Endothelial cell of umbilical vein (primary cell): ENCODE measurements around the gene NUDT14. TPM values are rescaled to one million over a fixed set of nuclear protein-coding genes. Genes with fewer than 3 reads are reported as not detected.

Experiments
- BruUV-seq: library from RNA; stranded (reverse); fragments of 400-500 nt; replicated peaks from 2 replicates; lab custom pipeline; 2021; lab: Mats Ljungman, UMichigan
- CTCF ChIA-PET: fragments of 300-600, 350-600 bp; sonication (Branson Sonifier 250); formaldehyde crosslinking; loops from one replicate; lab custom pipeline; 2021; ENCODE audit warnings: antibody characterized with exemption, inconsistent platforms; lab: Charles Lee
- POLR2A ChIA-PET: fragments of 300-600, 350-600 bp; sonication (Branson Sonifier 250); formaldehyde crosslinking; loops from one replicate; lab custom pipeline; 2021; ENCODE audit warnings: antibody characterized with exemption, inconsistent platforms; lab: Charles Lee
- DNase-seq: peaks from one replicate; pipeline ENCODE4 v3.0.0-alpha.2; 2011; ENCODE audit warnings: low read depth, low spot score
- FAIRE-seq: peaks from 2 replicates; lab custom pipeline; 2011; peaks lifted over from hg19 to GRCh38; lab: Jason Lieb, UNC
- H2AFZ ChIP-seq: 2 replicates; pipeline ENCODE4 v1.6.0; 2012; ENCODE audit warnings: low read depth, low read length, control low read depth, inconsistent platforms
- H3K27ac ChIP-seq: 2 replicates; pipeline ENCODE4 v1.5.1; 2011; ENCODE audit warnings: low read depth, mild to moderate bottlenecking, control low read depth, low read length, moderate library complexity; ENCODE audit not compliant: insufficient read depth
- H3K27me3 ChIP-seq, 2 experiments: 2 replicates each; pipeline versions ENCODE4 v1.6.0 to v1.6.1; 2011; ENCODE audit warnings: low read length in 2 of 2, mixed read lengths in 1 of 2; ENCODE audit not compliant: control insufficient read depth in 2 of 2, insufficient read depth in 2 of 2
- H3K36me3 ChIP-seq, 2 experiments: 2 replicates in 1 of 2; 3 replicates in 1 of 2; pipeline ENCODE4 v1.5.1; 2011; ENCODE audit warnings: low read length in 2 of 2, mild to moderate bottlenecking in 1 of 2, moderate library complexity in 1 of 2; ENCODE audit not compliant: control insufficient read depth in 2 of 2, insufficient read depth in 2 of 2; ENCODE audit errors: extremely low read depth in 1 of 2
- H3K4me1 ChIP-seq: 3 replicates; pipeline ENCODE4 v1.5.1; 2011; ENCODE audit warnings: mild to moderate bottlenecking, low read length; ENCODE audit not compliant: control insufficient read depth, insufficient read depth; ENCODE audit errors: extremely low read depth
- H3K4me2 ChIP-seq: 2 replicates; pipeline ENCODE4 v1.6.1; 2011; ENCODE audit warnings: low read length, control low read depth, mixed read lengths; ENCODE audit not compliant: insufficient read depth
- H3K4me3 ChIP-seq, 3 experiments: fragments of 200-600 bp in 1 of 3; sonication (generic), shearing (Covaris generic) in 1 of 3; replicated peaks in 1 of 3; 2 replicates each; pipeline ENCODE4 v1.5.1; 2011 to 2016; ENCODE audit warnings: control low read depth in 3 of 3, low read length in 3 of 3, mild to moderate bottlenecking in 2 of 3, inconsistent platforms in 1 of 3, low read depth in 1 of 3, moderate library complexity in 1 of 3; ENCODE audit not compliant: insufficient read depth in 1 of 3
- H3K79me2 ChIP-seq: 2 replicates; pipeline ENCODE4 v1.6.0; 2012; ENCODE audit warnings: low read length, inconsistent platforms; ENCODE audit not compliant: control insufficient read depth, insufficient read depth
- H3K9ac ChIP-seq: replicated peaks from 2 replicates; pipeline ENCODE3; 2011; ENCODE audit warnings: low read length, control low read depth; ENCODE audit not compliant: insufficient read depth; ENCODE audit errors: extremely low read depth
- H3K9me1 ChIP-seq: replicated peaks from 3 replicates; pipeline ENCODE4 v1.6.0; 2011; ENCODE audit warnings: mild to moderate bottlenecking, low read length; ENCODE audit not compliant: control insufficient read depth, insufficient read depth; ENCODE audit errors: extremely low read depth
- H3K9me3 ChIP-seq: replicated peaks from 2 replicates; pipeline ENCODE4 v1.5.1; 2012; ENCODE audit warnings: low read length, inconsistent platforms; ENCODE audit not compliant: control insufficient read depth, insufficient read depth
- H4K20me1 ChIP-seq: replicated peaks from 2 replicates; pipeline ENCODE3; 2011; ENCODE audit warnings: mild to moderate bottlenecking, low read length; ENCODE audit not compliant: control insufficient read depth, insufficient read depth; ENCODE audit errors: extremely low read depth
- CTCF ChIP-seq, 2 donors: IDR thresholded peaks; 1 replicate in 1 of 2; 2 replicates in 1 of 2; pipeline ENCODE4 v1.5.1; 2011; ENCODE audit warnings: low read length in 2 of 2, mild to moderate bottlenecking in 2 of 2, moderate library complexity in 2 of 2, control low read depth in 1 of 2, inconsistent platforms in 1 of 2, low read depth in 1 of 2; ENCODE audit not compliant: insufficient read depth in 1 of 2; ENCODE audit errors: extremely low read depth in 1 of 2
- EZH2 ChIP-seq: IDR thresholded peaks from 2 replicates; pipeline ENCODE4 v1.6.1; 2012; ENCODE audit warnings: borderline replicate concordance, low read depth, mild to moderate bottlenecking, moderate library complexity, low read length, inconsistent platforms; ENCODE audit not compliant: severe bottlenecking
- FOS ChIP-seq: IDR thresholded peaks from 2 replicates; pipeline ENCODE4 v1.6.1; 2011; ENCODE audit warnings: mild to moderate bottlenecking, low read length, moderate library complexity, borderline replicate concordance; ENCODE audit not compliant: insufficient read depth
- GATA2 ChIP-seq: IDR thresholded peaks from 2 replicates; pipeline ENCODE4 v1.7.0; 2011; ENCODE audit warnings: low read depth, mild to moderate bottlenecking, moderate library complexity, mixed read lengths, low read length; ENCODE audit not compliant: insufficient read length, insufficient read depth
- JUN ChIP-seq: IDR thresholded peaks from 2 replicates; pipeline ENCODE4 v1.6.1; 2011; ENCODE audit warnings: borderline replicate concordance, low read depth; ENCODE audit not compliant: insufficient read length, insufficient read depth
- MYC ChIP-seq: IDR thresholded peaks from one replicate; pipeline ENCODE4 v1.6.1; 2011; ENCODE audit warnings: mild to moderate bottlenecking, low read depth, low read length
- POLR2A ChIP-seq: IDR thresholded peaks from 2 replicates; pipeline ENCODE4 v1.6.1; 2012; ENCODE audit warnings: low read depth, mild to moderate bottlenecking, control low read depth, low read length
- POLR2AphosphoS5 ChIP-seq: IDR thresholded peaks from 2 replicates; pipeline ENCODE4 v1.6.1; 2012; ENCODE audit warnings: low read depth, mild to moderate bottlenecking, control low read depth, low read length, moderate library complexity; ENCODE audit not compliant: insufficient read depth
- dilution Hi-C: fragments of 300-500 bp; cut with MboI; formaldehyde crosslinking; loops from one replicate; pipeline ENCODE4 v1.15.0; 2019; ENCODE audit warnings: low sequenced_read_pairs; ENCODE audit not compliant: extremely low pct_ligation_motif_present
- intact Hi-C: fragments of 100-400 bp; cut with micrococcal nuclease; formaldehyde crosslinking; loops from one replicate; pipeline ENCODE4 v1.10.0; 2022
- polyA plus RNA-seq, 4 experiments: library from polyadenylated mRNA; depleted of rRNA in 3 of 4; stranded (reverse) in 3 of 4; unstranded in 1 of 4; fragments of >200 nt; gene quantifications; 2 replicates each; pipeline versions ENCODE4 v1.2.1 to v1.2.3, GENCODE V29; 2011 to 2012; ENCODE audit warnings: missing spikeins in 1 of 4
- total RNA-seq: library from RNA; stranded (reverse); gene quantifications from 2 replicates; pipeline ENCODE4 v1.2.3, GENCODE V29; 2021
- TF ChIP-seq, protein P1 (sequence below): IDR thresholded peaks from 2 replicates; pipeline ENCODE4 v1.6.1; 2011; ENCODE audit not compliant: insufficient read depth, insufficient read length

Gene NUDT14
- total and polyA plus RNA-seq, 2 donors (not counting 3 experiments of a cell fraction or from before 2014, with no cell fraction given), result 97.7 to 103 TPM

- CTCF ChIA-PET, result interaction anchor here (1.2 kb wide), 1 partner anchor 16 kb away, joined by 3 read pairs; no protein-coding TSS in a partner anchor
Measured at GRCh38 chr14:105132921-105133654, 48.0 kb downstream of the NUDT14 start.

More at GRCh38 chr14:105132921-105133654, 48.0 kb downstream of the NUDT14 start:
- no peaks in the 10 kb centered on the region for H3K4me1 ChIP-seq
- H3K9me1 ChIP-seq, result no peaks in the 10 kb centered on the region
- intact Hi-C loops, result no loop called here
- FAIRE-seq (no peak), DNase-seq (no peak)
- H3K27ac ChIP-seq, result no peak overlapping the region
- H3K79me2 ChIP-seq, result no peaks in the 10 kb centered on the region
- POLR2A ChIA-PET, result no interaction called here
- no peak overlapping the region for H3K9ac ChIP-seq
- no peak overlapping the region for H3K4me3 ChIP-seq
- no peaks in the 10 kb centered on the region for H3K9me3 ChIP-seq
- peaks cover 6 to 20% of the 10 kb centered on the region in 2 experiments for H3K27me3 ChIP-seq
- dilution Hi-C loops, result no loop called here
- H4K20me1 ChIP-seq, result no peaks in the 10 kb centered on the region
- H3K36me3 ChIP-seq, result no peaks in the 10 kb centered on the region
- BruUV-seq, result no TSS peak
- no peak overlapping the region for H2AFZ ChIP-seq
- no peak overlapping the region for H3K4me2 ChIP-seq
- no peak for TF ChIP-seq FOS
- no peak for TF ChIP-seq JUN
- TF ChIP-seq POLR2A, result no peak
- TF ChIP-seq MYC, result no peak
- no peak for TF ChIP-seq CTCF (IDR thresholded peaks at IDR 0.05; ENCODE audit: extremely low read depth in 1 of 2, insufficient read depth in 1 of 2, low read depth in 1 of 2, low read length in 2 of 2)
- TF ChIP-seq EZH2, result no peak
- no peak for TF ChIP-seq GATA2
- TF ChIP-seq, protein P1, sequence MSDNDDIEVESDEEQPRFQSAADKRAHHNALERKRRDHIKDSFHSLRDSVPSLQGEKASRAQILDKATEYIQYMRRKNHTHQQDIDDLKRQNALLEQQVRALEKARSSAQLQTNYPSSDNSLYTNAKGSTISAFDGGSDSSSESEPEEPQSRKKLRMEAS, result no peak
- TF ChIP-seq POLR2AphosphoS5, result no peak
